Lower leg skin (tissue), 4 donors: ENCODE data around the gene C13orf46. TPM values are rescaled to one million over a fixed set of nuclear protein-coding genes. Genes with fewer than 3 reads are reported as not detected.

ENCODE experiments used
- DNase-seq, 2 donors: peaks; one replicate each; pipeline ENCODE4 v3.0.0-alpha.2; 2019; ENCODE audit warnings: low spot score in 2 of 2
- H3K4me3 ChIP-seq: fragments of 200-600 bp; sonication (generic); 2 replicates; pipeline ENCODE4 v1.5.1; 2017; ENCODE audit warnings: mild to moderate bottlenecking, low read depth; ENCODE audit not compliant: poor library complexity, severe bottlenecking
- POLR2A ChIP-seq, 2 donors: fragments of 450-650 bp; IDR thresholded peaks; one replicate each; pipeline ENCODE4 v1.6.1; 2016 to 2017; ENCODE audit warnings: antibody characterized with exemption in 2 of 2, mild to moderate bottlenecking in 1 of 2, moderate library complexity in 1 of 2
- WGBS, 2 donors: methylation state at CpG; one replicate each; pipeline ENCODE4 v1.1.5; 2018; 5-methylcytosine and 5-hydroxymethylcytosine counted together
- intact Hi-C: fragments of 100-400 bp; cut with DNase I; formaldehyde crosslinking; loops from one replicate; pipeline ENCODE4 v1.15.0; 2023; ENCODE audit warnings: low total_unique reads
- total RNA-seq, 4 donors: library from RNA; depleted of rRNA; stranded (reverse); fragments of >200 nt; gene quantifications; one replicate each; pipeline ENCODE4 v1.1.0, GENCODE V29; 2016
- TF ChIP-seq, protein P1 (sequence below), 3 donors: fragments of 450-650 bp; IDR thresholded peaks; one replicate each; pipeline ENCODE4 v1.5.1; 2016; ENCODE audit warnings: antibody characterized with exemption in 3 of 3, mild to moderate bottlenecking in 3 of 3, moderate library complexity in 2 of 3

The C13orf46 gene
- total RNA-seq, 4 donors from 2014 or later, result 0.13 to 1.4 (median 0.13) TPM; not detected in 1

DNA sequence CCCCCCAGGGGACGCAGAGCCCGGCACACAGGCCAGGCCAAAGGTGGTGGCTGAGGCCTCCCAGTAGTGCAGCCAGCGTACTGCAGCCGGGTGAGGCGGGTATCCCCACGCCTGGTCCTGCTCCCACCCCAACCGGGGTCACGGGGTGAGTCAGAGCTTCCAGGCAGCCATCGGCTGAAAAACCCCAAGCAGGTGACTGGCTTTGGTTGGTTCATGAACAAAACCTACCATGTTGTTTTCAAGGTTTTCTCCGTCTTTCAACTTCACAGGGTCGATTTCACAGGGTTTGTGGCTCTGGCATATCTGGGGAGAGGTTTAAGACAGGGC is 42.1 kb upstream of the C13orf46 start:
- 49 to 77% methylated on average over 10 to 11 of the region's 11 CpGs for WGBS, 2 donors
- intact Hi-C loops, result no loop called here
- no peak for DNase-seq
- TF ChIP-seq, protein P1, sequence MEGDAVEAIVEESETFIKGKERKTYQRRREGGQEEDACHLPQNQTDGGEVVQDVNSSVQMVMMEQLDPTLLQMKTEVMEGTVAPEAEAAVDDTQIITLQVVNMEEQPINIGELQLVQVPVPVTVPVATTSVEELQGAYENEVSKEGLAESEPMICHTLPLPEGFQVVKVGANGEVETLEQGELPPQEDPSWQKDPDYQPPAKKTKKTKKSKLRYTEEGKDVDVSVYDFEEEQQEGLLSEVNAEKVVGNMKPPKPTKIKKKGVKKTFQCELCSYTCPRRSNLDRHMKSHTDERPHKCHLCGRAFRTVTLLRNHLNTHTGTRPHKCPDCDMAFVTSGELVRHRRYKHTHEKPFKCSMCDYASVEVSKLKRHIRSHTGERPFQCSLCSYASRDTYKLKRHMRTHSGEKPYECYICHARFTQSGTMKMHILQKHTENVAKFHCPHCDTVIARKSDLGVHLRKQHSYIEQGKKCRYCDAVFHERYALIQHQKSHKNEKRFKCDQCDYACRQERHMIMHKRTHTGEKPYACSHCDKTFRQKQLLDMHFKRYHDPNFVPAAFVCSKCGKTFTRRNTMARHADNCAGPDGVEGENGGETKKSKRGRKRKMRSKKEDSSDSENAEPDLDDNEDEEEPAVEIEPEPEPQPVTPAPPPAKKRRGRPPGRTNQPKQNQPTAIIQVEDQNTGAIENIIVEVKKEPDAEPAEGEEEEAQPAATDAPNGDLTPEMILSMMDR (IDR thresholded peaks at IDR 0.05), result no peak
- no peak for TF ChIP-seq POLR2A (IDR thresholded peaks at IDR 0.05)
- H3K4me3 ChIP-seq, result no peak overlapping the region

DNA sequence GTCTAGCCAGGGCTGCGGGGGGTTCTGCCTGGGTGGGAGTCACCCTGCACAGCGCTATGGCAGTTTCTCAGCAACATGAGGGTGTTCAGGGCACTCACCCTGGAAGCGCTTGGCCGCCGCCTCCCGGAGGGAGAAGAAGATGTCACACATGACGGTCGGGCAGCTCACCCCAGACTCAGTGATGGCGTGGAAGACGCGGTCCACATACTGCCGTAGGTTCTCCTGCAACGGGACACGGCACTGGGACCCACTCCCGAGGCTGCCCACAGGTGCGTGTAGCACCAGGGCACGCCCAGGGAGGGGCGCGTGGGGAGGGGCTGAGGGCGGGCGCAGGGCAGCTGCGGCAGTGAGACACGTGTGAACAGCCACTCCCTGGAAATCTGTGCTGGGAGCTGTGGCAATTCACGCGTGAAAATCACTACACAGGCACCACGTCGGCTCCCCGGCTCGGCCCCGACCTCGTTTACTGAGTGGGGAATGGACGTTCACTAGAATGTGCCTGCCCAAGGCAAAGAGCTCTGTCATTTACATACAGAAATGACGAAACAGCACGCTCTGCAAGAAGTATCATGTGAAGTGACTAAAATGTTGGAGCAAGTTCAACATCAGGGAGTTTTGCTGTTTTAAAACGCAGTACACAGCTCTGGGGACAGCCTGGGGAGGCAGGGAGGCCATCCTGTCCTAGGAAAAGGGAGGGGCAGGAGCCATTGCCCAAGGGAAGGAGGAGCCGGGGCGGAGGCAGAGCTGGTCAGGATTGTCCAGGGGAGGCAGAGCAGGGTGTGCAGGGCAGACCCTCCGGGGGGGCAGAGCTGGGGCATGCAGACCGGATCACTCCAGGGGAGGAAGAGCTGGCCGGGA is 41.5 kb upstream of the C13orf46 start:
- intact Hi-C loops, result no loop called here
- 54 to 71% methylated on average over 37 to 40 of the region's 40 CpGs for WGBS, 2 donors
- peak; percentile 88 to 95 for DNase-seq
- TF ChIP-seq, protein P1 (IDR thresholded peaks at IDR 0.05), result no peak
- TF ChIP-seq POLR2A (IDR thresholded peaks at IDR 0.05), result no peak
- H3K4me3 ChIP-seq, result no peak overlapping the region

DNA sequence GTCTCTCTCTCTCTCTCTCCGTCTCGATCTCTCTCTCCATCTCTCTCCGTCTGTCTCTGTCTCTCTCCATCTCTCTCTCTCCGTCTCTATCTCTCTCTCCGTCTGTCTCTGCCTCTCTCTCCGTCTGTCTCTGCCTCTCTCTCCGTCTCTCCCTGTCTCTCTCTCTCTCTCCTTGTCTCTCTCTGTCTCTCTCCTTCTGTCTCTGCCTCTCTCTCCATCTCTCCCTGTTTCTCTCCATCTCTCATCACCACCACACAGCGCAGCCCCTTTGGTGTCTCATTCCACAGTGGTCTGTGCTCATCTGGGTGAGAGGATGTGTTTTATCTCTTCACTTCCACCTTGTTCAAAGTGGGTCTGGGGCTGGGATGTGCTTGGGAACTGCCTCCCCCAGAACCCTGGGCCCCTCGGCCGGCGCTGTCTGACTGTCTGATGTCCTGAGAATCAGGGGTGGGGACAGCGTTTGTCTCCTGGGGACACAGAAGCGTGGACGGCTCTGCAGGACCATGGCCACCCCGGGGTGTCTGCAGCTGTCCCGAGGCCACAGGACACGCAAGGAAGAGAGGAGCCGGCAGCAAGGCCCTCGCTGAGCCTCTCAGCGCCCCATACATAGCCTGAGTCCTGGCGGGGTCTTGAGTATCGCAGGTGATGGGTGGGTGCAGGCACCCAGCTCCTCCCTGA is 40.2 kb upstream of the C13orf46 start:
- TF ChIP-seq POLR2A (IDR thresholded peaks at IDR 0.05), result no peak
- TF ChIP-seq, protein P1 (IDR thresholded peaks at IDR 0.05), result no peak
- 91 to 96% methylated on average over 22 of the region's 22 CpGs for WGBS, 2 donors
- intact Hi-C loops, result no loop called here
- DNase-seq, result no peak
- H3K4me3 ChIP-seq, result no peak overlapping the region

DNA sequence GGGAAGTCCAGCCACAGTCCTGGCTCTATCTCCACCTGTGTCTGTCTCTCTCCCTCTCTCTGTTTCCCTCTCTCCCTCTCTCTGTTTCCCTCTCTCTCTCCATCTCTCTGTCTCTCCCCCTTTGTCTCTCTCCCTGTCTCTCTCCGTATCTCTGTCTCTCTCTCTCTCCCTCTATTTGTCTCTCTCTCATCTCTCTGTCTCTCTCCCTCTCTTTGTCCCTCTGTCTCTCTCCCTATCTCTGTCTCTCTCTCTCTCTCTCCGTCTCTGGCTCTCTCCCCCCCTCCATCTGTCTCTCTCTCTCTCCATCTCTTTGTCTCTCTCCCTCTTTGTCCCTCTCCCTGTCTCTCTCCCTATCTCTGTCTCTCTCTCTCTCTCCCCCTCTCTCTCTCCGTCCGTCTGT is 39.5 kb upstream of the C13orf46 start:
- intact Hi-C loops, result no loop called here
- no peak for DNase-seq
- WGBS, 2 donors, result 74 to 79% methylated on average over 4 of the region's 4 CpGs
- TF ChIP-seq, protein P1 (IDR thresholded peaks at IDR 0.05), result no peak
- TF ChIP-seq POLR2A (IDR thresholded peaks at IDR 0.05), result no peak
- no peak overlapping the region for H3K4me3 ChIP-seq

DNA sequence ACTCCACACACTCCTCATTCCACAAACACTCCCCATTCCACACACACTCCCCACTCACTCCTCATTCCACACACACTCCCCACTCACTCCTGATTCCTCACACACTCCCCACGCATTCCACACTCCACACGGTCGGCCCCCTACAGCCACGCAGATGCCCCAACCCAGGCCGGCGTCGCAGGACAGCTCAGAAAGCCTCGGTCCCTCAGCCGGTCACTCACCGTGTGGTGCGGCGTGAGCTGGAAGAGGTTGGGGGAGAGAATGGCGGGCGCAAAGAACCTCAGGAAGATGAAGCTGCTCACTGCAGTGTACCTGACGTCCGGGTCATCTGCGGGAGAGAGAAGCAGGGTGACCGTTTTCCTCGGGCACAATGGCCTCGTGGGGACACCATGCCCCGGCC is 39.0 kb upstream of the C13orf46 start:
- 93% methylated on average over 21 of the region's 21 CpGs for WGBS, 2 donors
- intact Hi-C loops, result no loop called here
- no peak overlapping the region for H3K4me3 ChIP-seq
- no peak for DNase-seq
- no peak for TF ChIP-seq POLR2A (IDR thresholded peaks at IDR 0.05)
- TF ChIP-seq, protein P1 (IDR thresholded peaks at IDR 0.05), result no peak
